ENCODE results near the gene NME2. TPM values are rescaled to one million over a fixed set of nuclear protein-coding genes. Genes with fewer than 3 reads are reported as not detected.
"Not testable (repeated sequence)": the region's sequence is repeated elsewhere in the genome, so short reads cannot be mapped to it uniquely, and the experiment has no call there.

NME2 gene
- polyA plus RNA-seq, 3 donors, result 221 to 288 (median 268) TPM

- no peak for DNase-seq (ENCODE audit: extremely low read depth in 1 of 11, low read depth in 9 of 11, low spot score in 4 of 11)
Measured at GRCh38 chr17:51169340-51169739, 3.1 kb downstream of the NME2 start.

DNA sequence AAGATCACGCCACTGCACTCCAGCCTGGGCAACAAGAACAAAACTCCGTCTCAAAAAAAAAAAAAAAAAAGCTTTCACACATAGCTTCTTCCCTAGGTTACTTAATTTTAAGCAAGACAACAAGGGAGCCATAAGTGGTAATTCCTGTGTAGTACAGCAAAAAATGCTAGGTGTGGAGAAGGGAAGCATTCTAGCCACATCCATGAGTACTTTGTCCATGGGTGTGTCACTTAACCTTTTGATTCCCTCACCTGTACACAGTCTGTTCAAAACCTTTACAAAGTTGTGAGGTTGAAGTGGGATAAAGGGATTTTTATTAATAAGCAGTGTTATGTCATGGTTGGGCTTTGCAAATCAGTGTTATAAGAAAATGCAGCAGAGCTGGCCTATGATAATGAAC lies 4.5 kb downstream of the NME2 start:
- DNase-seq (ENCODE audit: extremely low read depth in 1 of 11, low read depth in 9 of 11, low spot score in 4 of 11), result no peak

DNA sequence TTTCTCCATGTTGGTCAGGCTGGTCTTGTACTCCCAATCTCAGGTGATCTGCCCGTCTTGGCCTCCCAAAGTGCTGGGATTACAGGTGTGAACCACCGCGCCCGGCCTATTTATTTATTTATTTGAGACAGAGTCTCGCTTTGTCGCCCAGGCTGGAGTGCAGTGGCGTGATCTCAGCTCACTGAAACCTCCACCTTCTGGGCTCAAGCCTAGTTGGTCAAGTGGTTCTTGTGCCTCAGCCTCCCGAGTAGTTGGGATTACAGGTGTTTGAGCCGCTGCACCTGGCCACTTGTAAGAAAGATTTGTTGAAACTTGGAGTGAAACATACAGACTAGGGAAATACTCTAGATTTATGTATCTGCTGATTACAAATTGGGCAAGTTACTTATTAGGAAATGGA lies 5.8 kb downstream of the NME2 start:
- not testable (repeated sequence) for DNase-seq (ENCODE audit: extremely low read depth in 1 of 11, low read depth in 9 of 11, low spot score in 4 of 11)

DNA sequence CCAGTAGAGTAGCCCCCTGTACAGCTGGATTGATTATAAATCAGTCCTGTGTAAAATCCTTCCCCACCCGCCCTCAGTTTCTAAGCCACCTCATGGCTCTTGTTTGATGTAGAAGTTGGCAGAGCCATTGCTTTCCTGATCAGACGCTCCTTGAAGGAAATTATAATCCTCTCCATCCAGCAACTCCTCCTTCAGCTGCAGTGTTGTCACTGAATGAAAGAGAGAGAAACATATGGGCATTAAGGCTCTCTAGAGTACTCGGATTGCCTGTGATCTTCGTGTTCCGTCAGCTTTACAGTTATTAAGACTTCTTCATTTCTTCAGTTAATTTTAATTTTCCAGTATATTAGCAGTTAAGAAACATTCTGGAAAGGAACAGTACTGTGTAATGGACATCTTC lies 14.3 kb downstream of the NME2 start:
- DNase-seq (ENCODE audit: extremely low read depth in 1 of 11, low read depth in 9 of 11, low spot score in 4 of 11), result no peak

DNA sequence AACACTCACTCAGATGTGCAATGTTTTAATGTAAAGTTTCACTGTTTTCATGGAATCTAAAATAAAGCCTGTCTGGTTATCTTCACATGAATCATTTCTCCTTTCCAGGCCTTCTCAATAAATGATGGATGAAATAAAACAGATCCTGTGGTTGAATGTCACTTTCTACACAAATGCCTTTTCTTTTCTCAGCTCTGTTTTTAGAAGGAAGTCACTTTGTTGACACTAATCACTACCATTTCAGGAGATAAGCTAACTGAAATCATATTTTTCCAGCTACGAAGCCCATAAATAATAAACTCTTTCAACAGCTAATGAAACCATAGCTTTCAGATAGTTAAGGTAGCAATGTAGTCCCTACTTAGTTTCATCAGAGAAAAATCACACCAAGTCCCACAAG lies 17.9 kb downstream of the NME2 start:
- DNase-seq (ENCODE audit: extremely low read depth in 1 of 11, low read depth in 9 of 11, low spot score in 4 of 11), result no peak

DNA sequence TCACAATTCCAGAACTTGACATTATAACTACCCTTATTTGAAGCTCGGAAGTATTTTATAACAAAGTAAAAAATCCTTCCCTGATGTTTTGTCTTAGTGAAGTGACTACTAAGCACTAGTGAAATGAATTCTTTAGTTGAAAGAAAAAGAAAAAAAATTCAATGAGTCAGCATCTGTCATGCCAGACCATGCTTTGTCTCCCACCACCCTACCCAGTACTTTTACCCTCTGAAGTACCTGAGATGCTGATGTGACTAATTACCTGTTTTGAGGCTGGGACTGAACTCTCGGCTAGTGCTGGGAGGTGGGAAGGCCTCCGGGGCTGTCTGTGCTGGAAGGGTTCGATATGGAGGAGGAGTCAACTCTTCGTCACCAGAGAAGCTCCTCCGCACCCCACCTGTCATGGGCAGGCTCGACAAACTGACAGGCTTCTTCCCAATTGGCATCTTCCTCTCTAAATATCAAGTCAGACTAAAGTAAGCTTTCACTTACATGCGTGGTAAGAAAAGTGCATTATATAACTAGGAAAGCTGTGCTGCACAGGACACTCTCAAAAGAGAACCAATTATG lies 19.6 kb downstream of the NME2 start:
- no peak for DNase-seq (ENCODE audit: extremely low read depth in 1 of 11, low read depth in 9 of 11, low spot score in 4 of 11)

DNA sequence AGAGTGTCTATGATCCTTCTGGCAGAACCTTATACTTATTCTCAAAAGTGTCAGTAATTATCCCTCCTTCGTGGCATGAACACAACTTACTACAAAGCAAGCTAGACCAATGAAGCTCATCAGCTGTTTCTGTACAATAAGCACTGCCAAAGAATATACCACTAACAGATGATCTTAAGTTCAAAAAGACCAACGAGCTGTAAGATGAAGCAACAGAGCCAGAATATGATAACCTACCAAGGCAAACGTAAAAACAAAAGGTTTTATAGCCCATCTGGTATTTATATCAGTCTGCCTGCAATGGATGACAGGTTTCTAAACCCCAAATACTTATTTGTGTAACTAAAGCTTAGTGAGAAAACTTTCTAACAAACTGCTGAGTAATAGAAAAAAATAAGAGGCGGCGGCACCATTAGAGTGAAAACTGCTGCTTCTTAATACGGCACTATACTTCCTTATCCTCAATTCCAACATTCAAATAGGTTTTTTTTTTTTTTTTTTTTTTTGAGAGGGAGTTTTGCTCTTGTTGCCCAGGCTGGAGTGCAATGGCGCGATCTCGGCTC lies 22.1 kb downstream of the NME2 start:
- DNase-seq (ENCODE audit: extremely low read depth in 1 of 11, low read depth in 9 of 11, low spot score in 4 of 11), result no peak

DNA sequence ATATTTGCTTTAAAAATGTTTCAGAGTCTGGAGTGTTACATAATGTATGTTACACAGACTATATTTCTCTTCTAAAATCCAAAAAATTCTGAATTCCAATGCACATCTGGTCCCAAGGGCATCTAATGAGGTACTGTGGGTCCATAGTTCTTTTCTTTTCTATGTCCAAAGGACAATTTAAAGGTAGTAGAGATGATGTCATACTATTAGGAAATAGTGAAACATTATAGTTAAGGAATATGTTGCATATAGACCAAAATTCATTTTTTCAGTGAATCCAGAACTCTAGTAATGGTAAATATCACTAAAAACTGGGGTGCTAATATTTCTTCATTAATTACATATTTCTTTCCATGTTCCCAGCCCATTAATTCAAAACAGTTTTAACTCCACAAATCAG lies 23.0 kb downstream of the NME2 start:
- no peak for DNase-seq (ENCODE audit: extremely low read depth in 1 of 11, low read depth in 9 of 11, low spot score in 4 of 11)

GRCh38 chr17:51189628-51190027 lies 23.4 kb downstream of the NME2 start:
- DNase-seq (ENCODE audit: extremely low read depth in 1 of 11, low read depth in 9 of 11, low spot score in 4 of 11), result no peak

DNA sequence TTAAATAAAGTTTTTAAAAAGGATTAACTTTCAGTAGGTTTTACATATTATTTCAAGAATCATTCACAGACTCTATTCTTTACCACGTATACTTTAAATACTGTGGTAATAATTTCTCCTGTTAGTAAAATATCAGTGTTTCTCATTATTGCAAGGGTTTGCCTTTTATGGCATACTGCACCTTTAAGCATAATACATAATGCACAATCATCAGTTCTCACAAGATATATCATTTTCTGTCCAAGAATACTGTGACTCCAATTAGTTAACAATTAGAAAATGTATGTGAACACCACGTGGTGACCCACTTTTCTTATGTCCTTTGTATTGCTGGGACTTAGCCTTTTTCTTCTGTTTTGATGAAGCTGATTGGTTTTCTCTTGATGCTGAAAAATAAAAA lies 25.7 kb downstream of the NME2 start:
- no peak for DNase-seq (ENCODE audit: extremely low read depth in 1 of 11, low read depth in 9 of 11, low spot score in 4 of 11)

GRCh38 chr17:51197754-51198153 lies 31.5 kb downstream of the NME2 start:
- DNase-seq (ENCODE audit: extremely low read depth in 1 of 11, low read depth in 9 of 11, low spot score in 4 of 11), result no peak

DNA sequence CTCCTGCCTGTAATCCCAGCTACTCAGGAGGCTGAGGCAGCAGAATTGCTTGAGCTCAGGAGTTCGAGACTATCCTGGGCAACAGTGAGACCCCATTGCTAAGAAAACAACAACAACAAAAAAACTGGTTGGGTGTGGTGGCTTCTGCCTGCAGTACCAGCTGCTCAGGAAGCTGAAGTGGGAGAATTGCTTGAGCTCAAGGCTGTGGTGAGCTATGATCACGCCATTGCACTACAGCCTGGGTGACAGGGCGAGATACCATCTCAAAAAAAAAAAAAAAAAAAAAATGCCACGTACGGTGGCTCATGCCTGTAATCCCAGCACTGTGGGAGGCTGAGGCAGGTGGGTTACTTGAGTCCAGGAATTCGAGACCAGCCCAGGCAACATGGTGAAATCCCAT lies 34.1 kb downstream of the NME2 start:
- DNase-seq (ENCODE audit: extremely low read depth in 1 of 11, low read depth in 9 of 11, low spot score in 4 of 11), result no peak

DNA sequence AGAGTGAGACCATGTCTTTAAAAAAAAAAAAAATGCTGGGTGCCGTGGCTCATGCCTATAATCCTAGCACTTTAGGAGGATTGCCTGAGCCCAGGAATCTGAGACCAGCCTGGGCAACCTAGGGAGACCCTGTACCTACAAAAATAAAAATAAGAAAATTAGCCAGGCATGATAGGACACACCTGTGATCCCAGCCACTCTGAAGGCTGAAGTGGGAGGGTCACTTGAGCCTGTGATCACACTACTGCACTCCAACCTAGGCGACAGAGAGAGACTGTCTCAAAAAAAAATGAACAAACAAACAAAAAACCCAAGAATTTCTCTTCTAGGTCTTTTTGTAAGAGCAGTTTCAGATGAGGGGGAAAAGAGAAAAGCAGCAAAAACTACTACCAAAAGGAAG lies 34.6 kb downstream of the NME2 start:
- DNase-seq (ENCODE audit: extremely low read depth in 1 of 11, low read depth in 9 of 11, low spot score in 4 of 11), result no peak

- DNase-seq (ENCODE audit: extremely low read depth in 1 of 11, low read depth in 9 of 11, low spot score in 4 of 11), result no peak
Measured at GRCh38 chr17:51203838-51204237, 37.6 kb downstream of the NME2 start.

DNA sequence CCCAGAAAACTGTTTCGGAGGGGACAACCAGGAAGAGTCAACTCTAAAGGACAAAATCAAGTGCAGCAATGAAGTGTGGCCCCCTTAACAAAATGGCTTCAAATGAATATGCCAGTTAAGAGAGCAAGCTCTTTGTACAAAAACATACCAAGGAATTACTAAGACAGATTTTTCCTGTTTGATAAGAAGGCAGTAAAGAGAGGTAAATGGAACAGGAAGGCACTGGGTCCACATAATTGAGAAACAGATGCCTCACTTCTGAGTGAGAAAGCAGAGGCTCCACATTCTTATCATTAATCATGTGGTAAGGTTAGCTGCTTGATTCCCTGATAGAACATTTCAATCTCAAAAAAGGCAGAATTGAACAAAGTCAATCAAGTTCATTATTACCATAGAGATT lies 48.7 kb downstream of the NME2 start:
- no peak for DNase-seq (ENCODE audit: extremely low read depth in 1 of 11, low read depth in 9 of 11, low spot score in 4 of 11)

DNA sequence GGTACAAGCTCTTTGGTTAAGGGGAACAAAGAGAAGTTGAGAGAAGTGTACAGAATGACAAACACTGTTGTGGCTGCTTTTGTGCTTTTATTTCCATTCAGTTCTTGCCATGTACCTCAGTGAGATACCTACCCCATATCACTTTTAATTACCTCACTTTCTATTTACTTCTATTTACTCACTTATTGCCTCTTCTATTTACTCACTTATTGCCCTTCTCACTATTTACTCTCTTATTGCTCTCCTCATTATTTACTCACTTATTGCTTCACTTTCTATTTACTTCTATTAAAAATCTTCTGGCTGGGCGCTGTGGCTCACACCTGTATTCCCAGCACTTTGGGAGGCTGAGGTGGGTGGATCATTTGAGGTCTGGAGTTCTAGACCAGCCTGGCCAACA lies 51.7 kb downstream of the NME2 start:
- DNase-seq (ENCODE audit: extremely low read depth in 1 of 11, low read depth in 9 of 11, low spot score in 4 of 11), result no peak

GRCh38 chr17:51221322-51221721 lies 55.1 kb downstream of the NME2 start:
- DNase-seq (ENCODE audit: extremely low read depth in 1 of 11, low read depth in 9 of 11, low spot score in 4 of 11), result no peak

Other genes starting within 250 kb of the NME2 start
- 100 to 1,000 TPM in 2 of 3 donors, 10 to 100 TPM in 1; 97.0 to 129 (median 103) TPM for gene SPAG9, start 45.5 kb upstream of the NME2 start, polyA plus RNA-seq (ENCODE audit: insufficient read length in 3 of 3)
- 10 to 100 TPM; 68.1 to 76.2 (median 71.0) TPM for gene NME1, start 12.9 kb upstream of the NME2 start, polyA plus RNA-seq (ENCODE audit: insufficient read length in 3 of 3)
- gene MBTD1, start 93.6 kb downstream of the NME2 start, polyA plus RNA-seq (ENCODE audit: insufficient read length in 3 of 3), result 10 to 100 TPM; 47.6 to 61.2 (median 54.4) TPM
- gene UTP18, start 94.1 kb downstream of the NME2 start, polyA plus RNA-seq (ENCODE audit: insufficient read length in 3 of 3), result 10 to 100 TPM; 43.9 to 63.7 (median 47.4) TPM